ENCODE data around the gene PPP2R2C.

DNA sequence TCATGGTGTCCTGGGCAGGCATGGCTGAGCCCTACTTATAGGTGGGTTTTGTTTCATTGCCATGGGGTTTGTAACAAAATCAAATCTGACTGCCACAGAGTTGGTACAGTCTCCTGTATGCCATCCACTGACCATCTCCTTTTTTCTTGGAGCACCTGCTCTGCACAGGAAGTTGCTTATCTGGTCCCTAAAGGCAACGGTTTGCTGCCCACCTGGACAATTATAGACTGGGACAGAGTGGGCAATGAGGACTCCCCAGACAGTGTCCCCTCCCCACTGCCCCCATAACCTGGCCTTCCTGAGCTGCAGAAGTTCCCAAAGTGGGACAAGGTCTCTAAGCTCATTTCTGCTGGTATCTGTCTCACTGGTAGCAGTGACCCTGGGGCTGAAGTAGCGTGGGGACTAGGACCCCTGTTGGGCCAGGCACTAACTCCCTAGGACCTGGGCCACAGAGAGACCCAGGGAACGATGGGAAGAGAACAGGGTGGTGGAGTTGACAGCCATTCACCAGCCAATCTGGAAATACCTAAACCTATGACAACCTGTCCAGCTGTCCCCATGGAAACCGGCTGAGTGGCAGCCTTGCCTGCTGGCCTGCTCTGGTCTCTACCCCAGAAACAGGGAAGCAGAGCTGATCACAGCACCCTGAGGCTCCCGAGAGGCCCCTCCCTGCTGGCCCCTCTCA is 138.1 kb downstream of the PPP2R2C start:
- TF ChIP-seq POLR2A (IDR thresholded peaks at IDR 0.05) (no peak), POLR2AphosphoS5 (IDR thresholded peaks at IDR 0.05) (no peak)
- TF ChIP-seq, protein P1, sequence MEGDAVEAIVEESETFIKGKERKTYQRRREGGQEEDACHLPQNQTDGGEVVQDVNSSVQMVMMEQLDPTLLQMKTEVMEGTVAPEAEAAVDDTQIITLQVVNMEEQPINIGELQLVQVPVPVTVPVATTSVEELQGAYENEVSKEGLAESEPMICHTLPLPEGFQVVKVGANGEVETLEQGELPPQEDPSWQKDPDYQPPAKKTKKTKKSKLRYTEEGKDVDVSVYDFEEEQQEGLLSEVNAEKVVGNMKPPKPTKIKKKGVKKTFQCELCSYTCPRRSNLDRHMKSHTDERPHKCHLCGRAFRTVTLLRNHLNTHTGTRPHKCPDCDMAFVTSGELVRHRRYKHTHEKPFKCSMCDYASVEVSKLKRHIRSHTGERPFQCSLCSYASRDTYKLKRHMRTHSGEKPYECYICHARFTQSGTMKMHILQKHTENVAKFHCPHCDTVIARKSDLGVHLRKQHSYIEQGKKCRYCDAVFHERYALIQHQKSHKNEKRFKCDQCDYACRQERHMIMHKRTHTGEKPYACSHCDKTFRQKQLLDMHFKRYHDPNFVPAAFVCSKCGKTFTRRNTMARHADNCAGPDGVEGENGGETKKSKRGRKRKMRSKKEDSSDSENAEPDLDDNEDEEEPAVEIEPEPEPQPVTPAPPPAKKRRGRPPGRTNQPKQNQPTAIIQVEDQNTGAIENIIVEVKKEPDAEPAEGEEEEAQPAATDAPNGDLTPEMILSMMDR (IDR thresholded peaks at IDR 0.05): no peak

Data from prostate gland (tissue), 2 donors.